CD14-positive monocyte (primary cell): ENCODE results near the gene OVOL3. TPM values are rescaled to one million over a fixed set of nuclear protein-coding genes. Genes with fewer than 3 reads are reported as not detected.
A peak's percentile ranks its signal among the peaks of the same experiment; 100 is the strongest.
"Not testable (repeated sequence)": the region's sequence is repeated elsewhere in the genome, so short reads cannot be mapped to it uniquely, and the experiment has no call there.

Experiments used
- DNase-seq, 3 donors: peaks; one replicate each; pipeline ENCODE4 v3.0.0-alpha.2; 2011 to 2022
- H2AFZ ChIP-seq: 2 replicates; pipeline ENCODE4 v1.6.0; 2012; ENCODE audit warnings: mild to moderate bottlenecking, low read depth, low read length, inconsistent platforms; ENCODE audit not compliant: insufficient read depth, poor library complexity, severe bottlenecking
- H3K27ac ChIP-seq, 2 donors: 1 replicate in 1 of 2; 2 replicates in 1 of 2; pipeline ENCODE4 v1.5.1; 2012 to 2013; ENCODE audit warnings: low read length in 2 of 2, control low read depth in 1 of 2, inconsistent platforms in 1 of 2, low read depth in 1 of 2, mild to moderate bottlenecking in 1 of 2
- H3K27me3 ChIP-seq, 2 donors: one replicate each; pipeline versions ENCODE4 v1.6.0 to v1.6.1; 2011 to 2013; ENCODE audit warnings: low read length in 2 of 2; ENCODE audit not compliant: control insufficient read depth in 2 of 2, insufficient read depth in 2 of 2
- H3K36me3 ChIP-seq, 2 donors: replicated peaks in 1 of 2; 1 replicate in 1 of 2; 2 replicates in 1 of 2; pipeline versions ENCODE4 v1.5.1 to v1.6.1; 2012 to 2013; ENCODE audit warnings: low read length in 2 of 2, control low read depth in 1 of 2, inconsistent platforms in 1 of 2, mild to moderate bottlenecking in 1 of 2; ENCODE audit not compliant: insufficient read depth in 2 of 2, control insufficient read depth in 1 of 2
- H3K4me1 ChIP-seq, 2 donors: 1 replicate in 1 of 2; 2 replicates in 1 of 2; pipeline versions ENCODE4 v1.5.1 to v1.6.1; 2012 to 2013; ENCODE audit warnings: low read length in 2 of 2, control low read depth in 1 of 2, inconsistent platforms in 1 of 2, mild to moderate bottlenecking in 1 of 2, moderate library complexity in 1 of 2; ENCODE audit not compliant: insufficient read depth in 2 of 2, control insufficient read depth in 1 of 2
- H3K4me2 ChIP-seq: replicated peaks from 2 replicates; pipeline ENCODE3; 2012; ENCODE audit warnings: low read length, moderate library complexity, mild to moderate bottlenecking; ENCODE audit not compliant: poor library complexity, severe bottlenecking; ENCODE audit errors: extremely low read depth
- H3K4me3 ChIP-seq, 3 experiments: fragments of 200-600 bp in 1 of 3; sonication (generic) in 1 of 3; replicated peaks in 1 of 3; 1 replicate in 2 of 3; 2 replicates in 1 of 3; pipeline ENCODE4 v1.5.1; 2011 to 2013; ENCODE audit warnings: low read length in 3 of 3, mild to moderate bottlenecking in 3 of 3, control low read depth in 2 of 3, low read depth in 2 of 3, inconsistent platforms in 1 of 3, moderate library complexity in 1 of 3
- H3K79me2 ChIP-seq: 2 replicates; pipeline ENCODE4 v1.6.0; 2012; ENCODE audit warnings: mild to moderate bottlenecking, control low read depth, inconsistent platforms, low read length, moderate library complexity; ENCODE audit not compliant: insufficient read depth
- H3K9ac ChIP-seq: 2 replicates; pipeline ENCODE4 v1.6.0; 2017; ENCODE audit warnings: low read length, mild to moderate bottlenecking; ENCODE audit not compliant: insufficient read depth, poor library complexity, severe bottlenecking
- H3K9me3 ChIP-seq, 2 donors: replicated peaks in 1 of 2; 1 replicate in 1 of 2; 2 replicates in 1 of 2; pipeline versions ENCODE4 v1.5.1 to v1.6.1; 2012 to 2013; ENCODE audit warnings: low read length in 2 of 2, control low read depth in 1 of 2; ENCODE audit not compliant: control insufficient read depth in 1 of 2, insufficient read depth in 1 of 2
- H4K20me1 ChIP-seq: 2 replicates; pipeline ENCODE4 v1.6.0; 2012; ENCODE audit warnings: mild to moderate bottlenecking, low read length, control low read depth, moderate library complexity; ENCODE audit not compliant: insufficient read depth
- H3K27ac Mint-ChIP-seq, 7 donors: one replicate each; pipeline ENCODE4 v1.8.0; 2020; ENCODE audit warnings: mild to moderate bottlenecking in 7 of 7, mixed read lengths in 7 of 7, moderate library complexity in 6 of 7, inconsistent platforms in 2 of 7
- H3K27me3 Mint-ChIP-seq, 3 donors: one replicate each; pipeline ENCODE4 v1.8.0; 2021 to 2022; ENCODE audit warnings: low read depth in 3 of 3, mild to moderate bottlenecking in 3 of 3, mixed read lengths in 3 of 3, moderate library complexity in 3 of 3, inconsistent platforms in 1 of 3
- H3K36me3 Mint-ChIP-seq, 2 donors: one replicate each; pipeline ENCODE4 v1.8.0; 2020; ENCODE audit warnings: mixed read lengths in 2 of 2, inconsistent platforms in 1 of 2, mild to moderate bottlenecking in 1 of 2
- H3K4me1 Mint-ChIP-seq: one replicate; pipeline ENCODE4 v1.8.0; 2020; ENCODE audit warnings: mild to moderate bottlenecking, mixed read lengths
- H3K4me3 Mint-ChIP-seq, 2 donors: one replicate each; pipeline ENCODE4 v1.8.0; 2020; ENCODE audit warnings: mild to moderate bottlenecking in 2 of 2, mixed read lengths in 2 of 2, moderate library complexity in 1 of 2
- H3K9me3 Mint-ChIP-seq, 7 donors: one replicate each; pipeline ENCODE4 v1.8.0; 2020 to 2022; ENCODE audit warnings: mixed read lengths in 7 of 7, mild to moderate bottlenecking in 6 of 7, moderate library complexity in 6 of 7, inconsistent platforms in 2 of 7
- CTCF ChIP-seq: fragments of 200-600 bp; IDR thresholded peaks from one replicate; pipeline ENCODE4 v1.8.0; 2022; ENCODE audit warnings: antibody characterized with exemption, mild to moderate bottlenecking
- WGBS: methylation state at CpG from one replicate; pipeline ENCODE4 v1.1.5; 2013; ENCODE audit warnings: missing lambda C conversion rate; ENCODE audit not compliant: insufficient coverage; 5-methylcytosine and 5-hydroxymethylcytosine counted together
- intact Hi-C, 2 donors: fragments of 100-400 bp; cut with micrococcal nuclease; formaldehyde crosslinking; loops; one replicate each; pipeline versions ENCODE4 v1.15.0 to v1.15.1; 2023
- polyA plus RNA-seq, 3 donors: library from polyadenylated mRNA; depleted of rRNA in 1 of 3; unstranded in 2 of 3; stranded (reverse) in 1 of 3; fragments of 300-500 nt in 2 of 3; fragments of >200 nt in 1 of 3; fragmentation: Illumina TruSeq in 2 of 3; gene quantifications; 1 replicate in 2 of 3; 2 replicates in 1 of 3; pipeline ENCODE4 v1.2.3, GENCODE V29; 2012 to 2021

Gene OVOL3
- polyA plus RNA-seq, 3 donors = not detected

GRCh38 chr19:36134867-36135266 is 23.9 kb downstream of the OVOL3 start:
- 100% methylated on average over 2 of the region's 4 CpGs for WGBS
- H3K27me3 ChIP-seq = not testable (repeated sequence)

GRCh38 chr19:36136964-36137686 is 26.2 kb downstream of the OVOL3 start:
- no peaks in the 10 kb centered on the region for H3K27me3 ChIP-seq
- no peak overlapping the region for H2AFZ ChIP-seq
- H3K9ac ChIP-seq = no peak overlapping the region
- peaks cover 11% of the 10 kb centered on the region for H4K20me1 ChIP-seq
- WGBS = 82% methylated on average over 9 of the region's 12 CpGs
- Mint-ChIP-seq H3K36me3 (peaks cover 9 to 10% of the 10 kb centered on the region in 2 donors), H3K4me1 (peaks cover 40% of the 10 kb centered on the region), H3K9me3 (peaks cover 0 to 6% (median 0%) of the 10 kb centered on the region in 7 donors), H3K27me3 (peaks cover 0 to 7% (median 2%) of the 10 kb centered on the region in 3 donors), H3K4me3 (peak overlapping the region; percentile 11 to 73), H3K27ac (peak overlapping the region in 5 of 7 donors; percentile 50 to 84 (median 68))
- no peaks in the 10 kb centered on the region for H3K9me3 ChIP-seq
- no peak overlapping the region for H3K4me3 ChIP-seq
- peaks cover 38 to 59% of the 10 kb centered on the region in 2 donors for H3K4me1 ChIP-seq
- peak; percentile 54 to 61 (median 57) for DNase-seq
- peak overlapping the region in 1 of 2 donors; percentile 16 for H3K27ac ChIP-seq
- peaks cover 20% of the 10 kb centered on the region for H3K79me2 ChIP-seq
- TF ChIP-seq CTCF = no peak
- intact Hi-C loops = no loop called here
- H3K36me3 ChIP-seq = peaks cover under 1 to 7% of the 10 kb centered on the region in 2 donors
- no peak overlapping the region for H3K4me2 ChIP-seq

More at GRCh38 chr19:36134867-36135266, 23.9 kb downstream of the OVOL3 start:
- H3K9me3 ChIP-seq, H4K20me1 ChIP-seq, H3K27me3 Mint-ChIP-seq, H3K4me3 Mint-ChIP-seq, H3K9me3 Mint-ChIP-seq, H2AFZ ChIP-seq, H3K79me2 ChIP-seq, H3K36me3 Mint-ChIP-seq, DNase-seq, H3K4me3 ChIP-seq, H3K9ac ChIP-seq, H3K36me3 ChIP-seq, H3K27ac ChIP-seq, H3K4me2 ChIP-seq, intact Hi-C loops: not testable (repeated sequence)
- peaks cover 47% of the 10 kb centered on the region for H3K4me1 Mint-ChIP-seq
- H3K4me1 ChIP-seq = peaks cover 50 to 70% of the 10 kb centered on the region in 2 donors
- H3K27ac Mint-ChIP-seq = peak overlapping the region in 1 of 7 donors; percentile 78
